Ovary (tissue), 3 donors: ENCODE results near the gene ARID5B.

ENCODE experiments used
- EP300 ChIP-seq: sonication (generic); formaldehyde crosslinking; IDR thresholded peaks from one replicate; pipeline ENCODE4 v1.6.1; 2017; ENCODE audit warnings: antibody characterized with exemption
- POLR2A ChIP-seq: fragments of 450-650 bp; IDR thresholded peaks from one replicate; pipeline ENCODE4 v1.6.1; 2017; ENCODE audit warnings: antibody characterized with exemption, mild to moderate bottlenecking, moderate library complexity
- TF ChIP-seq, protein P1 (sequence below), 3 donors: fragments of 450-650 bp in 2 of 3; fragments of 200-600 bp in 1 of 3; IDR thresholded peaks; one replicate each; pipeline versions ENCODE4 v1.5.1 to v1.8.0; 2016 to 2022; ENCODE audit warnings: antibody characterized with exemption in 3 of 3, mild to moderate bottlenecking in 1 of 3
- donor health status: DM: no; HTN: no; CAD: no.

GRCh38 chr10:62021128-62021665, 119.7 kb downstream of the ARID5B start:
- no peak for TF ChIP-seq POLR2A
- TF ChIP-seq, protein P1, sequence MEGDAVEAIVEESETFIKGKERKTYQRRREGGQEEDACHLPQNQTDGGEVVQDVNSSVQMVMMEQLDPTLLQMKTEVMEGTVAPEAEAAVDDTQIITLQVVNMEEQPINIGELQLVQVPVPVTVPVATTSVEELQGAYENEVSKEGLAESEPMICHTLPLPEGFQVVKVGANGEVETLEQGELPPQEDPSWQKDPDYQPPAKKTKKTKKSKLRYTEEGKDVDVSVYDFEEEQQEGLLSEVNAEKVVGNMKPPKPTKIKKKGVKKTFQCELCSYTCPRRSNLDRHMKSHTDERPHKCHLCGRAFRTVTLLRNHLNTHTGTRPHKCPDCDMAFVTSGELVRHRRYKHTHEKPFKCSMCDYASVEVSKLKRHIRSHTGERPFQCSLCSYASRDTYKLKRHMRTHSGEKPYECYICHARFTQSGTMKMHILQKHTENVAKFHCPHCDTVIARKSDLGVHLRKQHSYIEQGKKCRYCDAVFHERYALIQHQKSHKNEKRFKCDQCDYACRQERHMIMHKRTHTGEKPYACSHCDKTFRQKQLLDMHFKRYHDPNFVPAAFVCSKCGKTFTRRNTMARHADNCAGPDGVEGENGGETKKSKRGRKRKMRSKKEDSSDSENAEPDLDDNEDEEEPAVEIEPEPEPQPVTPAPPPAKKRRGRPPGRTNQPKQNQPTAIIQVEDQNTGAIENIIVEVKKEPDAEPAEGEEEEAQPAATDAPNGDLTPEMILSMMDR (IDR thresholded peaks at IDR 0.05) = no peak
- no peak for TF ChIP-seq EP300
